Eye (tissue), 1 donor: ENCODE results near the gene IFFO2.
A peak's percentile ranks its signal among the peaks of the same experiment; 100 is the strongest.

Experiments used
- DNase-seq: peaks from one replicate; pipeline ENCODE4 v3.0.0-alpha.2; 2015

Gene IFFO2

GRCh38 chr1:18970762-18971161 lies 14.3 kb upstream of the IFFO2 start:
- DNase-seq = no peak

- no peak for DNase-seq
Measured at GRCh38 chr1:18970358-18970757, 13.9 kb upstream of the IFFO2 start.

- no peak for DNase-seq
Measured at GRCh38 chr1:18967066-18967690, 10.7 kb upstream of the IFFO2 start.

GRCh38 chr1:18965206-18966173 lies 9.0 kb upstream of the IFFO2 start:
- DNase-seq = no peak

GRCh38 chr1:18963968-18964367 lies 7.5 kb upstream of the IFFO2 start:
- no peak for DNase-seq

- DNase-seq = no peak
Measured at GRCh38 chr1:18962855-18963737, 6.6 kb upstream of the IFFO2 start.

GRCh38 chr1:18962121-18962721 lies 5.7 kb upstream of the IFFO2 start:
- no peak for DNase-seq

GRCh38 chr1:18960821-18961220 lies 4.3 kb upstream of the IFFO2 start:
- no peak for DNase-seq

GRCh38 chr1:18960409-18960808 lies 3.9 kb upstream of the IFFO2 start:
- no peak for DNase-seq

GRCh38 chr1:18959591-18959990 lies 3.1 kb upstream of the IFFO2 start:
- DNase-seq = no peak

GRCh38 chr1:18957532-18958300 lies 1.2 kb upstream of the IFFO2 start:
- no peak for DNase-seq

- no peak for DNase-seq
Measured at GRCh38 chr1:18957136-18957521, 653 bp upstream of the IFFO2 start.

GRCh38 chr1:18955441-18956192 lies 859 bp downstream of the IFFO2 start:
- peak; percentile 76 for DNase-seq

- DNase-seq = no peak
Measured at GRCh38 chr1:18955131-18955440, 1.4 kb downstream of the IFFO2 start.

GRCh38 chr1:18954270-18955071 lies 2.0 kb downstream of the IFFO2 start:
- peak; percentile 33 for DNase-seq

- no peak for DNase-seq
Measured at GRCh38 chr1:18953731-18954231, 2.7 kb downstream of the IFFO2 start.

GRCh38 chr1:18951818-18952391 lies 4.6 kb downstream of the IFFO2 start:
- no peak for DNase-seq

- DNase-seq = no peak
Measured at GRCh38 chr1:18951416-18951815, 5.1 kb downstream of the IFFO2 start.

GRCh38 chr1:18950401-18951026 lies 6.0 kb downstream of the IFFO2 start:
- DNase-seq = no peak
